K562 (cell line): ENCODE data around the gene SMAD3. TPM values are rescaled to one million over a fixed set of nuclear protein-coding genes. Genes with fewer than 3 reads are reported as not detected.

Experiments
- ATAC-seq: fragments of 200-7000 bp; cut with Tn5 transposase; 3 replicates; pipeline ENCODE4 v1.9.1; 2020; ENCODE audit warnings: moderate library complexity
- BruUV-seq: library from RNA; stranded (reverse); fragments of 400-500 nt; replicated peaks from 2 replicates; lab custom pipeline; 2021; lab: Mats Ljungman, UMichigan
- CTCF ChIA-PET: fragments of 300-600 bp; formaldehyde crosslinking; extraction: SDS; loops from one replicate; lab custom pipeline; 2021; ENCODE audit warnings: low intra/inter-chr PET ratio; lab: Yijun Ruan, JAX
- POLR2A ChIA-PET: fragments of 300-600, 350-650 bp; sonication (Branson Sonifier 250); formaldehyde crosslinking; extraction: SDS; loops from one replicate; lab custom pipeline; 2021; ENCODE audit warnings: antibody characterized with exemption, inconsistent platforms; lab: Yijun Ruan, JAX
- DNase-seq, 4 experiments: peaks; one replicate each; pipeline versions ENCODE4 v3.0.0 to v3.0.0-alpha.2; 2011 to 2018; ENCODE audit warnings: low spot score in 3 of 4, mixed read lengths in 3 of 4; ENCODE audit errors: extremely low read depth in 1 of 4
- FAIRE-seq: peaks from 2 replicates; lab custom pipeline; 2011; peaks lifted over from hg19 to GRCh38; lab: Jason Lieb, UNC
- H2AFZ ChIP-seq: 2 replicates; pipeline ENCODE4 v1.6.0; 2011; ENCODE audit warnings: low read depth, low read length, control low read depth, inconsistent platforms
- H3K27ac ChIP-seq: fragments of 200-600 bp; 3 replicates; pipeline ENCODE4 v1.8.0; 2011; ENCODE audit warnings: low read depth, mild to moderate bottlenecking, control low read depth, inconsistent platforms, low read length, moderate library complexity, mixed read lengths; ENCODE audit errors: extremely low read depth
- H3K27me3 ChIP-seq, 2 experiments: fragments of 300-600 bp in 1 of 2; 2 replicates in 1 of 2; 3 replicates in 1 of 2; pipeline versions ENCODE4 v1.6.0 to v1.8.0; 2011; ENCODE audit warnings: inconsistent platforms in 2 of 2, low read length in 2 of 2, mild to moderate bottlenecking in 1 of 2, mixed read lengths in 1 of 2, moderate library complexity in 1 of 2; ENCODE audit not compliant: control insufficient read depth in 2 of 2, insufficient read depth in 2 of 2
- H3K36me3 ChIP-seq: fragments of 300-600 bp; 3 replicates; pipeline ENCODE4 v1.8.0; 2011; ENCODE audit warnings: mild to moderate bottlenecking, low read length, inconsistent platforms; ENCODE audit not compliant: control insufficient read depth, insufficient read depth
- H3K4me1 ChIP-seq, 2 experiments: fragments of 200-600 bp in 1 of 2; replicated peaks in 1 of 2; 2 replicates in 1 of 2; 3 replicates in 1 of 2; pipeline versions ENCODE4 v1.5.1 to v1.8.0; 2011; ENCODE audit warnings: inconsistent platforms in 2 of 2, low read length in 2 of 2, mild to moderate bottlenecking in 1 of 2, mixed read lengths in 1 of 2, moderate library complexity in 1 of 2; ENCODE audit not compliant: control insufficient read depth in 2 of 2, insufficient read depth in 2 of 2
- H3K4me2 ChIP-seq: 2 replicates; pipeline ENCODE4 v1.6.1; 2011; ENCODE audit warnings: low read length, control low read depth, inconsistent platforms, mixed read lengths; ENCODE audit not compliant: insufficient read depth
- H3K4me3 ChIP-seq: fragments of 200-600 bp; sonication (generic), shearing (Covaris generic); 2 replicates; pipeline ENCODE4 v1.5.1; 2016; ENCODE audit warnings: control low read depth, inconsistent platforms
- H3K79me2 ChIP-seq: fragments of 200-600 bp; 3 replicates; pipeline ENCODE4 v1.8.0; 2011; ENCODE audit warnings: low read length, inconsistent platforms; ENCODE audit not compliant: control insufficient read depth, insufficient read depth
- H3K9ac ChIP-seq, 2 experiments: 2 replicates each; pipeline versions ENCODE4 v1.6.0 to v1.6.1; 2011; ENCODE audit warnings: low read depth in 2 of 2, low read length in 2 of 2, control low read depth in 1 of 2, inconsistent platforms in 1 of 2, mild to moderate bottlenecking in 1 of 2, mixed read lengths in 1 of 2; ENCODE audit not compliant: insufficient read depth in 1 of 2
- H3K9me1 ChIP-seq: one replicate; pipeline ENCODE4 v1.6.0; 2011; ENCODE audit warnings: inconsistent platforms, mild to moderate bottlenecking, low read length, moderate library complexity; ENCODE audit not compliant: control insufficient read depth, insufficient read depth
- H3K9me3 ChIP-seq: replicated peaks from 2 replicates; pipeline ENCODE4 v1.5.1; 2011; ENCODE audit warnings: low read depth, low read length, inconsistent platforms; ENCODE audit not compliant: control insufficient read depth, insufficient read depth
- H4K20me1 ChIP-seq: replicated peaks from 2 replicates; pipeline ENCODE4 v1.6.1; 2011; ENCODE audit warnings: low read length, inconsistent platforms, mixed read lengths; ENCODE audit not compliant: control insufficient read depth, insufficient read depth
- EP400 ChIP-seq: fragments of 450-650 bp; IDR thresholded peaks from 2 replicates; pipeline ENCODE4 v1.6.1; 2017; ENCODE audit warnings: antibody characterized with exemption, mild to moderate bottlenecking, moderate library complexity
- ESRRA ChIP-seq: fragments of 450-650 bp; IDR thresholded peaks from 2 replicates; pipeline ENCODE4 v1.6.1; 2014; ENCODE audit warnings: low read depth, mild to moderate bottlenecking, moderate library complexity, borderline replicate concordance
- RBM17 ChIP-seq: fragments of 200-400 bp; formaldehyde crosslinking; IDR thresholded peaks from 2 replicates; pipeline ENCODE4 v1.6.1; 2017; ENCODE audit warnings: low read depth, mild to moderate bottlenecking, low read length, borderline replicate concordance
- SETDB1 ChIP-seq: IDR thresholded peaks from one replicate; pipeline ENCODE4 v1.6.1; 2012; ENCODE audit warnings: low read length, control low read depth, inconsistent platforms
- ZNF316 ChIP-seq: fragments of 450-650 bp; IDR thresholded peaks from 2 replicates; pipeline ENCODE4 v1.6.1; 2016
- WGBS: fragments of 100-300 bp; shearing (Covaris generic); methylation state at CpG from one replicate; pipeline ENCODE4 v1.1.6; 2016; ENCODE audit warnings: low coverage, mixed read lengths; ENCODE audit not compliant: insufficient coverage; ENCODE audit errors: missing lambda C conversion rate; 5-methylcytosine and 5-hydroxymethylcytosine counted together
- in situ Hi-C: fragments of 300-500 bp; cut with MboI; formaldehyde crosslinking; loops from 4 replicates; pipeline ENCODE4 v1.15.0; 2018; ENCODE audit warnings: inconsistent platforms, mixed read lengths
- intact Hi-C: fragments of 100-400 bp; cut with micrococcal nuclease; formaldehyde crosslinking; loops from 2 replicates; pipeline ENCODE4 v1.14.2; 2022
- polyA plus RNA-seq, 8 experiments: library from polyadenylated mRNA; depleted of rRNA in 4 of 8; stranded (reverse) in 5 of 8; unstranded in 3 of 8; fragments of >200 nt; fragmentation: Nextera tagmentation in 2 of 8; fragmentation: Illumina TruSeq in 1 of 8; extraction: Ambion mirVana in 2 of 8; extraction: Trizol in 1 of 8; gene quantifications; 2 replicates each; pipeline versions ENCODE4 v1.2.1 to v1.2.3, GENCODE V29; 2011 to 2014; ENCODE audit warnings: inconsistent platforms in 1 of 8, missing spikeins in 1 of 8
- total RNA-seq, 7 experiments: library from RNA; depleted of rRNA in 6 of 7; stranded (reverse); fragments of >200 nt in 6 of 7; fragmentation: Illumina TruSeq in 2 of 7; extraction: Trizol in 2 of 7; gene quantifications; 2 replicates each; pipeline versions ENCODE4 v1.2.1 to v1.2.3, GENCODE V29; 2011 to 2021; ENCODE audit warnings: low replicate concordance in 1 of 7
- TF ChIP-seq, protein P1 (sequence below): sonication (generic); formaldehyde crosslinking; IDR thresholded peaks from 2 replicates; pipeline ENCODE4 v1.8.0; 2022; ENCODE audit warnings: missing genetic modification reagents, mild to moderate bottlenecking, borderline replicate concordance
- TF ChIP-seq, protein P2 (sequence below): fragments of 200-800 bp; sonication (Bioruptor generic); IDR thresholded peaks from 2 replicates; pipeline ENCODE4 v1.6.1; 2017; ENCODE audit warnings: missing genetic modification characterization, missing compliant biosample characterization
- TF ChIP-seq, protein P3 (sequence below): sonication (generic); formaldehyde crosslinking; IDR thresholded peaks from 2 replicates; pipeline ENCODE4 v1.5.0; 2020; ENCODE audit warnings: missing genetic modification reagents
- TF ChIP-seq, protein P4 (sequence below): sonication (generic); formaldehyde crosslinking; IDR thresholded peaks from 2 replicates; pipeline ENCODE4 v1.8.0; 2022; ENCODE audit warnings: mild to moderate bottlenecking, missing genetic modification reagents

SMAD3 gene
- total and polyA plus RNA-seq, 9 of the 15 experiments (the other 6 are each of a cell fraction or from before 2014, with no cell fraction given): 4.3 to 39.2 (median 11.1) TPM

DNA sequence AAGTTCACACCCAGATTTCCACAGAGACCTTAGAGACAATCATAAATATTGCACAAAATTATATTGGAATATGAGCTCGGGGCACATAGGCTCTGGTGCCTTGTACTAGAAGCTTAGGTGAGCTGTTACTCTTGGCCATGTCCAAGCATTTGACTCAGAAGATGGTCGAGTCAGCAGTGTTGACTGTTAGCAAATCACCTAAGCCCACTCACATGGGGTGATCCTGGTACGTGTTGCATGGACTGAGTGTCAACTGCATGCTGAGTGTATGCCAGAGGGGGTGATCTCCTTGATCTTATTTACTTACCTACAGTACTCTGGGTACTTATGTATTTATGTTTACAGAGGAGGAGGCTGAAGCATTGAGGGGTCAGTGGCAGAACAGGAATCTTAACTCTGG is 14.0 kb downstream of the SMAD3 start:
- no peak overlapping the region for H3K4me3 ChIP-seq
- FAIRE-seq (no peak), DNase-seq (no peak), ATAC-seq (no peak)
- H3K27me3 ChIP-seq: no peaks in the 10 kb centered on the region
- no peaks in the 10 kb centered on the region for H4K20me1 ChIP-seq
- H3K36me3 ChIP-seq: peaks cover 24% of the 10 kb centered on the region; the same call in 2 of the 3 replicates
- WGBS: 78% methylated on average over 3 of the region's 3 CpGs
- CTCF ChIA-PET: no interaction called here
- no peak overlapping the region for H3K4me2 ChIP-seq
- H3K9ac ChIP-seq: no peak overlapping the region
- H3K9me3 ChIP-seq: peaks cover 5% of the 10 kb centered on the region; the same call in 1 of the 2 replicates
- POLR2A ChIA-PET: interaction anchor here (0.7 to 2.2 kb wide), 8 partner anchors 8 to 1287 kb away, joined by 3 to 8 read pairs (median 5); partner anchors contain the start of gene DENND4A
- no peak overlapping the region for H3K27ac ChIP-seq
- H3K79me2 ChIP-seq: peaks cover 91% of the 10 kb centered on the region
- TF ChIP-seq ZNF316: 0 out of 2 replicates have a peak, but pooled peaks have one; percentile 16
- TF ChIP-seq EP400: no peak
- no peaks in the 10 kb centered on the region for H3K9me1 ChIP-seq
- BruUV-seq: no TSS peak
- intact Hi-C loops (no loop called here), in situ Hi-C loops (no loop called here)
- peaks cover 14 to 69% of the 10 kb centered on the region in 2 experiments for H3K4me1 ChIP-seq
- no peak overlapping the region for H2AFZ ChIP-seq

DNA sequence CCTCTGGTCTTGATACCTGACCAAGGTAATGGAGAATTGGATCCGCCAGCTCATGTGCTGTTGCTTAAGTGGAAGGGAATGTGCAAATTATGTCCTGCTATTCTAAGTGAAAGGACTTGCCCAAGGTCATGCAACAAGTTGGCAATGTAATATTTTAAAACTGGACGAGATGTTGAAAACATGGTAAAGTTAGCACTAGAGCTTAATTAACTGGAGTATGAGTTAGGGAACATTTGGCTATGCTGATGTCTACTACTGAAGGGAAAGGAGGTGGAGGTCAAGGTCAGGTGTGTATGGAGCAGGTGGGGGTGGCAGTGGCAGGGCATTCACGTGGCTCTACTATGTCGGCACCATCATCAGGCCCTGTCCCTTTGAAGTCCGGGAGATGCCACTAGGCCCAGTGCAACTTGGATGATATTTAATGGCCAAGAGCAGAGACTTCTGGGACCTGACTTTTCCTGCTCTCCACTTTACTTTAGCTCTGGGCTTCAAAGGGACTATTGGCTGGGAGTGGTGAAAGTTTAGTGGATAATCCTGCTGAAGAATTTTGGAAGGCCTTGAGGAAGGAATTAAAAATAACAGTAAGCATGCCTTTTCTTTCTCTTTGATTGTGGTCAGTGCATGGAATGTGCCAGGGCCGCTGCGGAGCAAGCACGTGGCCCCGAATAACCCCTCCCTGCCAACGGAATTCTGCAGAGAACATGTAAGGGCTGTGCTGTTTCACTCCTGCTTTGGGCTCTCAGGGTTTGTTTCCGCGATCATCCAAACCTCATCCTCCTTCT is 14.9 kb downstream of the SMAD3 start:
- Histone ChIP-seq H4K20me1 (no peaks in the 10 kb centered on the region), H3K27ac (peak overlapping the region; percentile 69), H3K4me1 (peaks cover 14 to 67% of the 10 kb centered on the region in 2 experiments), H3K79me2 (peaks cover 92% of the 10 kb centered on the region), H3K9ac (peak overlapping the region in 1 of 2 experiments; percentile 7; a peak in 1 of 4 replicates), H3K9me1 (no peaks in the 10 kb centered on the region), H3K27me3 (no peaks in the 10 kb centered on the region), H3K36me3 (peaks cover 20% of the 10 kb centered on the region; the same call in 2 of the 3 replicates), H2AFZ (no peak overlapping the region), H3K4me3 (no peak overlapping the region), H3K9me3 (peaks cover 5% of the 10 kb centered on the region; the same call in 1 of the 2 replicates), H3K4me2 (no peak overlapping the region)
- no peak for FAIRE-seq
- intact Hi-C loops (loop anchor here (5.0 kb wide), 1 partner anchor 128 kb away; no protein-coding TSS in a partner anchor), in situ Hi-C loops (no loop called here)
- DNase-seq: no peak
- no peak for ATAC-seq
- 84% methylated on average over 12 of the region's 12 CpGs for WGBS
- POLR2A ChIA-PET: interaction anchor here (0.9 to 5.0 kb wide), 8 partner anchors 9 to 38 kb away, joined by 3 to 40 read pairs (median 6); no protein-coding TSS in a partner anchor
- BruUV-seq: no TSS peak
- CTCF ChIA-PET: no interaction called here
- TF ChIP-seq, protein P1, sequence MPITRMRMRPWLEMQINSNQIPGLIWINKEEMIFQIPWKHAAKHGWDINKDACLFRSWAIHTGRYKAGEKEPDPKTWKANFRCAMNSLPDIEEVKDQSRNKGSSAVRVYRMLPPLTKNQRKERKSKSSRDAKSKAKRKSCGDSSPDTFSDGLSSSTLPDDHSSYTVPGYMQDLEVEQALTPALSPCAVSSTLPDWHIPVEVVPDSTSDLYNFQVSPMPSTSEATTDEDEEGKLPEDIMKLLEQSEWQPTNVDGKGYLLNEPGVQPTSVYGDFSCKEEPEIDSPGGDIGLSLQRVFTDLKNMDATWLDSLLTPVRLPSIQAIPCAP: no peak
- TF ChIP-seq ESRRA: 0 out of 2 replicates have a peak, but pooled peaks have one; percentile 8
- TF ChIP-seq, protein P2, sequence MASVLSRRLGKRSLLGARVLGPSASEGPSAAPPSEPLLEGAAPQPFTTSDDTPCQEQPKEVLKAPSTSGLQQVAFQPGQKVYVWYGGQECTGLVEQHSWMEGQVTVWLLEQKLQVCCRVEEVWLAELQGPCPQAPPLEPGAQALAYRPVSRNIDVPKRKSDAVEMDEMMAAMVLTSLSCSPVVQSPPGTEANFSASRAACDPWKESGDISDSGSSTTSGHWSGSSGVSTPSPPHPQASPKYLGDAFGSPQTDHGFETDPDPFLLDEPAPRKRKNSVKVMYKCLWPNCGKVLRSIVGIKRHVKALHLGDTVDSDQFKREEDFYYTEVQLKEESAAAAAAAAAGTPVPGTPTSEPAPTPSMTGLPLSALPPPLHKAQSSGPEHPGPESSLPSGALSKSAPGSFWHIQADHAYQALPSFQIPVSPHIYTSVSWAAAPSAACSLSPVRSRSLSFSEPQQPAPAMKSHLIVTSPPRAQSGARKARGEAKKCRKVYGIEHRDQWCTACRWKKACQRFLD (CRISPR knock-in tag): 0 out of 2 replicates have a peak, but pooled peaks have one; percentile 7
- TF ChIP-seq, protein P3, sequence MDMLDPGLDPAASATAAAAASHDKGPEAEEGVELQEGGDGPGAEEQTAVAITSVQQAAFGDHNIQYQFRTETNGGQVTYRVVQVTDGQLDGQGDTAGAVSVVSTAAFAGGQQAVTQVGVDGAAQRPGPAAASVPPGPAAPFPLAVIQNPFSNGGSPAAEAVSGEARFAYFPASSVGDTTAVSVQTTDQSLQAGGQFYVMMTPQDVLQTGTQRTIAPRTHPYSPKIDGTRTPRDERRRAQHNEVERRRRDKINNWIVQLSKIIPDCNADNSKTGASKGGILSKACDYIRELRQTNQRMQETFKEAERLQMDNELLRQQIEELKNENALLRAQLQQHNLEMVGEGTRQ (CRISPR knock-in tag): no peak
- no peak for TF ChIP-seq RBM17
- TF ChIP-seq SETDB1: no peak
- TF ChIP-seq, protein P4, sequence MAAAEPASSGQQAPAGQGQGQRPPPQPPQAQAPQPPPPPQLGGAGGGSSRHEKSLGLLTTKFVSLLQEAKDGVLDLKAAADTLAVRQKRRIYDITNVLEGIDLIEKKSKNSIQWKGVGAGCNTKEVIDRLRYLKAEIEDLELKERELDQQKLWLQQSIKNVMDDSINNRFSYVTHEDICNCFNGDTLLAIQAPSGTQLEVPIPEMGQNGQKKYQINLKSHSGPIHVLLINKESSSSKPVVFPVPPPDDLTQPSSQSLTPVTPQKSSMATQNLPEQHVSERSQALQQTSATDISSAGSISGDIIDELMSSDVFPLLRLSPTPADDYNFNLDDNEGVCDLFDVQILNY (CRISPR knock-in tag): no peak
